Measurements from ENCODE around the gene CANX.

CANX gene

GRCh38 chr5:179755022-179755421 lies 56.3 kb downstream of the CANX start:
- no peak for DNase-seq (ENCODE audit: low read depth in 2 of 2)

GRCh38 chr5:179758955-179759354 lies 60.2 kb downstream of the CANX start:
- DNase-seq (ENCODE audit: low read depth in 2 of 2) = no peak

GRCh38 chr5:179759581-179760551 lies 61.1 kb downstream of the CANX start:
- DNase-seq (ENCODE audit: low read depth in 2 of 2) = peak; percentile 27 to 28

- no peak for DNase-seq (ENCODE audit: low read depth in 2 of 2)
Observed at GRCh38 chr5:179762079-179762780, 63.5 kb downstream of the CANX start.

GRCh38 chr5:179762781-179763176 lies 64.0 kb downstream of the CANX start:
- DNase-seq (ENCODE audit: low read depth in 2 of 2) = no peak

GRCh38 chr5:179763215-179763945 lies 64.6 kb downstream of the CANX start:
- peak; percentile 10 to 34 for DNase-seq (ENCODE audit: low read depth in 2 of 2)

- DNase-seq (ENCODE audit: low read depth in 2 of 2) = no peak
Observed at GRCh38 chr5:179764056-179764455, 65.3 kb downstream of the CANX start.

GRCh38 chr5:179765400-179765799 lies 66.6 kb downstream of the CANX start:
- DNase-seq (ENCODE audit: low read depth in 2 of 2) = no peak

- no peak for DNase-seq (ENCODE audit: low read depth in 2 of 2)
Observed at GRCh38 chr5:179766021-179766725, 67.4 kb downstream of the CANX start.

- DNase-seq (ENCODE audit: low read depth in 2 of 2) = no peak
Observed at GRCh38 chr5:179766726-179767455, 68.1 kb downstream of the CANX start.

- DNase-seq (ENCODE audit: low read depth in 2 of 2) = no peak
Observed at GRCh38 chr5:179767496-179768100, 68.8 kb downstream of the CANX start.

- no peak for DNase-seq (ENCODE audit: low read depth in 2 of 2)
Observed at GRCh38 chr5:179768326-179769085, 69.7 kb downstream of the CANX start.

GRCh38 chr5:179769271-179769670 lies 70.5 kb downstream of the CANX start:
- DNase-seq (ENCODE audit: low read depth in 2 of 2) = no peak

GRCh38 chr5:179769796-179770195 lies 71.0 kb downstream of the CANX start:
- DNase-seq (ENCODE audit: low read depth in 2 of 2) = no peak

- no peak for DNase-seq (ENCODE audit: low read depth in 2 of 2)
Observed at GRCh38 chr5:179771311-179771895, 72.6 kb downstream of the CANX start.

- no peak for DNase-seq (ENCODE audit: low read depth in 2 of 2)
Observed at GRCh38 chr5:179772351-179772750, 73.6 kb downstream of the CANX start.

GRCh38 chr5:179773686-179774040 lies 74.9 kb downstream of the CANX start:
- no peak for DNase-seq (ENCODE audit: low read depth in 2 of 2)

- DNase-seq (ENCODE audit: low read depth in 2 of 2) = no peak
Observed at GRCh38 chr5:179774442-179774841, 75.7 kb downstream of the CANX start.

GRCh38 chr5:179776411-179776938 lies 77.7 kb downstream of the CANX start:
- DNase-seq (ENCODE audit: low read depth in 2 of 2) = no peak
